ENCODE measurements around the gene ROR2.

- TF ChIP-seq, protein P1, sequence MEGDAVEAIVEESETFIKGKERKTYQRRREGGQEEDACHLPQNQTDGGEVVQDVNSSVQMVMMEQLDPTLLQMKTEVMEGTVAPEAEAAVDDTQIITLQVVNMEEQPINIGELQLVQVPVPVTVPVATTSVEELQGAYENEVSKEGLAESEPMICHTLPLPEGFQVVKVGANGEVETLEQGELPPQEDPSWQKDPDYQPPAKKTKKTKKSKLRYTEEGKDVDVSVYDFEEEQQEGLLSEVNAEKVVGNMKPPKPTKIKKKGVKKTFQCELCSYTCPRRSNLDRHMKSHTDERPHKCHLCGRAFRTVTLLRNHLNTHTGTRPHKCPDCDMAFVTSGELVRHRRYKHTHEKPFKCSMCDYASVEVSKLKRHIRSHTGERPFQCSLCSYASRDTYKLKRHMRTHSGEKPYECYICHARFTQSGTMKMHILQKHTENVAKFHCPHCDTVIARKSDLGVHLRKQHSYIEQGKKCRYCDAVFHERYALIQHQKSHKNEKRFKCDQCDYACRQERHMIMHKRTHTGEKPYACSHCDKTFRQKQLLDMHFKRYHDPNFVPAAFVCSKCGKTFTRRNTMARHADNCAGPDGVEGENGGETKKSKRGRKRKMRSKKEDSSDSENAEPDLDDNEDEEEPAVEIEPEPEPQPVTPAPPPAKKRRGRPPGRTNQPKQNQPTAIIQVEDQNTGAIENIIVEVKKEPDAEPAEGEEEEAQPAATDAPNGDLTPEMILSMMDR (IDR thresholded peaks at IDR 0.05) = no peak
- TF ChIP-seq POLR2A (IDR thresholded peaks at IDR 0.05) = no peak
These were observed 203.1 kb downstream of the ROR2 start for GRCh38 chr9:91746904-91747303.
